ENCODE measurements around the gene TMEM91. TPM values are rescaled to one million over a fixed set of nuclear protein-coding genes. Genes with fewer than 3 reads are reported as not detected.
A peak's percentile ranks its signal among the peaks of the same experiment; 100 is the strongest.
"Not testable (repeated sequence)": the region's sequence is repeated elsewhere in the genome, so short reads cannot be mapped to it uniquely, and the experiment has no call there.

TMEM91 gene
- total RNA-seq, 2 donors from 2014 or later: 6.9 to 35.0 TPM

GRCh38 chr19:41399091-41399490 lies 22.8 kb downstream of the TMEM91 start:
- Mint-ChIP-seq H3K27ac (peak overlapping the region; percentile 100), H3K27me3 (no peaks in the 10 kb centered on the region), H3K36me3 (ENCODE audit: low read depth) (no peaks in the 10 kb centered on the region), H3K4me1 (peaks cover 44% of the 10 kb centered on the region), H3K4me3 (peak overlapping the region; percentile 97)
- DNase-seq (no peak), ATAC-seq (no peak)
- no peaks in the 10 kb centered on the region for H3K9me3 ChIP-seq (ENCODE audit: control insufficient read depth, low read length, poor library complexity, severe bottlenecking)

DNA sequence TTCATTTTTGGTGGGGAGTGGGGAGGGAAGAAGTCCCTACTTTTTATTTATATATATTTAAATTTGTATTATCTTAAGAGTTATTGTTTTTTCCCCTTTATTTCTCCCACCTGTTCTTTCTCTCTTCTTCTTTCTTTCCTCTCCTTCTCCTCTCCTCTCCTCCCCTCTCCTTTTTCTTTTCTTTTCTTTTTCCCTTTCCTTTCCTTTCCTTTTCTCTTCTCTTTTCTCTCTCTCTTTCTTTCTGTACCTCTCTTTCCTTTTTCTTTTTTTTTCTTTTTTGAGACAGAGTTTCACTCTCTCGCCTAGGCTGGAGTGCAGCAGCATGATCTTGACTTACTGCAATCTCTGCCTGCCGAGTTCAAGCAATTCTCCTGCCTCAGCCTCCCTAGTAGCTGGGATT lies 23.2 kb downstream of the TMEM91 start:
- no peaks in the 10 kb centered on the region for H3K36me3 Mint-ChIP-seq (ENCODE audit: low read depth)
- H3K4me1 Mint-ChIP-seq: peaks cover 44% of the 10 kb centered on the region
- peak overlapping the region; percentile 81 for H3K4me3 Mint-ChIP-seq
- ATAC-seq (no peak), DNase-seq (no peak)
- H3K27me3 Mint-ChIP-seq: no peaks in the 10 kb centered on the region
- no peaks in the 10 kb centered on the region for H3K9me3 ChIP-seq (ENCODE audit: control insufficient read depth, low read length, poor library complexity, severe bottlenecking)
- H3K27ac Mint-ChIP-seq: peak overlapping the region; percentile 100

DNA sequence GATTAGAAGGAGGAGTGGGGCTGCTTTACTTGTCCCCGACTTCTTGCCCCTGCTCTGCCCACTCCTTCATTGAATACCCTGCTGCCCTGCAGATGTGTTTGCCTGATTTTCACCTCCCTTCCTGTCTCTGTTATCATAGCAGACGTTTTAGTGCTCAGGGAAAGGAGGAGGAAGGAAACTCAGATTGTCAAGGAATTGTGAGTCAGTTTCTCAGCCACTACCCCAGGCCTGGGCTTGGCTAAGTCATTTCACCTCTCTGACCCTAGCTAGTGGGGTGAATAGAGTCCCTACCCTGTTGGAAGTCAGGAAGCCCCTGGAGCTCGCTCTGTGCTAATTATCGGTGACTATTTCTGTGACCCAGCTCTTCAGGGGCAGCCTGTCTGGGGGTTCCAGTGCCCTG lies 25.1 kb downstream of the TMEM91 start:
- no peak for ATAC-seq
- no peaks in the 10 kb centered on the region for H3K9me3 ChIP-seq (ENCODE audit: control insufficient read depth, low read length, poor library complexity, severe bottlenecking)
- no peaks in the 10 kb centered on the region for H3K36me3 Mint-ChIP-seq (ENCODE audit: low read depth)
- DNase-seq: no peak
- H3K4me1 Mint-ChIP-seq: peaks cover 33% of the 10 kb centered on the region
- peak overlapping the region; percentile 59 for H3K27ac Mint-ChIP-seq
- H3K27me3 Mint-ChIP-seq: no peaks in the 10 kb centered on the region
- H3K4me3 Mint-ChIP-seq: no peak overlapping the region

DNA sequence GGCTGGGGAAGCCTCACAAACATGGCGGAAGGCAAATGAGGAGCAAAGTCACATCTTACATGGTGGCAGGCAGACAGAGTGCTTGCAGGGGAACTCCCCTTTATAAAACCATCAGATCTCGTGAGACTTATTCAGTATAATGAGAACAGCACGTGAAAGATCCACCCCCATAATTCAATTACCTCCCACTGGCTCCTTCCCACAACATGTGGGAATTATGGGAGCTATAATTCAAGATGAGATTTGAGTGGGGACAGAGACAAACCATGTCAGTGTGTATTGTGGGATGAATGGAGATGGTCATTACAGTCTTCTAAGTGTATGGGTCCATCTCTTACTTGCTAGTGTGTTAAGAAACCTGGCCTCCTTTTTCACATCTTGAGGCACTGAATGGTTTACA lies 25.7 kb downstream of the TMEM91 start:
- Mint-ChIP-seq H3K4me3 (no peak overlapping the region), H3K4me1 (peaks cover 33% of the 10 kb centered on the region), H3K27me3 (no peaks in the 10 kb centered on the region), H3K36me3 (ENCODE audit: low read depth) (peaks cover 1% of the 10 kb centered on the region), H3K27ac (peak overlapping the region; percentile 59)
- no peaks in the 10 kb centered on the region for H3K9me3 ChIP-seq (ENCODE audit: control insufficient read depth, low read length, poor library complexity, severe bottlenecking)
- ATAC-seq: no peak
- DNase-seq: no peak

DNA sequence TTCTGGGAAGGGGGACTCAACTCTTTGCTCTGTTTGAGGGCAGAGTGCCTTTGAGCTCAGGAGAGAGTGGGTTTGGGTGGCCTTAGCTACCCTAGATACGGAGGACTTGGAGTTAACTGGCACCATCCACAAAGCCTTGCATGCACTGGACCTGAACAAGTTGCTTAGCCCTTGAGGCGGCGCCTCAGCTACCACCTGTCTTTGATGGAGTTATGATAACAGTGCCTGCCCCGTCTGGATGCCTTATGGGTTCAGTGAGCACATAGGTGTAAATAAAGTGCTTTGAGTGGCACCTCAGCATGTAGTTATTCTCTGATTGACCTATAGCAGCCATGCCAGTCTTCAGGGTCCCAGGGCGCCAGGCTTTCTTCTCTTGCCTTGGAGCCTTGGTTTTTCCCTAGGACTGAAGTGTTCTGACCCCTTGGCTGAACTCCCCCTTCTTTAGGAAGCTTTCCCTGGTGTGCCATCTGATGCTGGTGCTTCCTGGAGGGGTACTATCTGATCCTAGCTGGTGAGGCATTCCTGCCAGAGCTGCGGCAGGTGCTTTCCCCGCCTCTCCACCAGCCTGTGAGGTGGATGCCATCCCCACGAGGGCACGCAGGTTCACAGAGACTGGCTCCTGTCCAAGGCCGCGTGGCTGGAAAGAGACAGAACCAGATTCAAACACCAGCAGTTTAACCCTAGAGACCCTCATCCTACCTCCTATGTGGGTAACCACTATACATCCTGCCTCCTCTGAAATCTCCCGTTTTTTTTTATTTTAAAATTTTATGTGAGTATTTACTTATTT lies 27.0 kb downstream of the TMEM91 start:
- DNase-seq: no peak
- H3K9me3 ChIP-seq (ENCODE audit: control insufficient read depth, low read length, poor library complexity, severe bottlenecking): no peaks in the 10 kb centered on the region
- ATAC-seq: no peak
- Mint-ChIP-seq H3K27me3 (no peaks in the 10 kb centered on the region), H3K36me3 (ENCODE audit: low read depth) (peaks cover 2% of the 10 kb centered on the region), H3K27ac (peak overlapping the region; percentile 34), H3K4me1 (peaks cover 24% of the 10 kb centered on the region), H3K4me3 (no peak overlapping the region)

DNA sequence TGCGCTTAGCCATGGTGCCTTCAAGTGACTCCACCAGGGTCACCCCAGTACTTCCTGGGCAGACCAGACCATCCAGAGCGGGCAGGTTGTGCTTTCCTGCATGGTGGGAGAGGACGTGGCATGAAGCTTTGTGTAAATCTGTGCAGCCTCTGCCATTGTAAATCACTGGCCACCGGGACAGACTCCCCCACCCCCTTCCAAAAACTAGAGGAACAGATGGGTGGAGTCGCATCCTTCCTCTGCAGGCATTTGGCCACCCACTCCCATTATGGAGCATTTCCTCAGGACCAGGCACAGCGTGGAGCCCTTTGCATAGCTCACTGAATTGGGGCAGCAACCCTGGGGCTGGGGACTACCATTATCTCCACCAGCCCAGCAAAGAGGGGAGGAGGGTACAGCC lies 29.4 kb downstream of the TMEM91 start:
- Mint-ChIP-seq H3K36me3 (ENCODE audit: low read depth) (peaks cover 2% of the 10 kb centered on the region), H3K4me3 (no peak overlapping the region), H3K27ac (no peak overlapping the region), H3K4me1 (peaks cover 22% of the 10 kb centered on the region), H3K27me3 (no peaks in the 10 kb centered on the region)
- DNase-seq (no peak), ATAC-seq (no peak)
- no peaks in the 10 kb centered on the region for H3K9me3 ChIP-seq (ENCODE audit: control insufficient read depth, low read length, poor library complexity, severe bottlenecking)

DNA sequence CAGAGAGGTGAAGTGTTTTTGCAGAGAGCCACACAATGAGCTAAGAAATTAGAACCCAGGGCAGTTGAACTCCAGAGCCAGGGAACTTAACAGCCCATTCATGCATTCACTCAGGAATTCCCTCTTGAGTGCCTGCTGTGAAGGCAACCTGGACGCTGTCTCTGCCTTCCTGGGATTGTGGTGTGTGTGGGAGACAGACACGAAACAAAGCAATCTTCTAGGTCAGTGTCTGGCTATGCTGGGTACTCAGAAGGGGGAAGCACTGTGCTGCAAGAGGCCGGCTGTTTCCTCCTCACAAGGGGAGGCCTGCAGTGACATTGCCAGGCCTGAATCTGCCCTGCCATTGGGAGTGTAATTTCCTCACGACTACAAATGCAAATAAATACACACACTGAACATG lies 30.9 kb downstream of the TMEM91 start:
- peaks cover 2% of the 10 kb centered on the region for H3K36me3 Mint-ChIP-seq (ENCODE audit: low read depth)
- H3K27me3 Mint-ChIP-seq: no peaks in the 10 kb centered on the region
- H3K27ac Mint-ChIP-seq: no peak overlapping the region
- no peak overlapping the region for H3K4me3 Mint-ChIP-seq
- DNase-seq: no peak
- no peaks in the 10 kb centered on the region for H3K9me3 ChIP-seq (ENCODE audit: control insufficient read depth, low read length, poor library complexity, severe bottlenecking)
- ATAC-seq: no peak
- H3K4me1 Mint-ChIP-seq: peaks cover 17% of the 10 kb centered on the region

DNA sequence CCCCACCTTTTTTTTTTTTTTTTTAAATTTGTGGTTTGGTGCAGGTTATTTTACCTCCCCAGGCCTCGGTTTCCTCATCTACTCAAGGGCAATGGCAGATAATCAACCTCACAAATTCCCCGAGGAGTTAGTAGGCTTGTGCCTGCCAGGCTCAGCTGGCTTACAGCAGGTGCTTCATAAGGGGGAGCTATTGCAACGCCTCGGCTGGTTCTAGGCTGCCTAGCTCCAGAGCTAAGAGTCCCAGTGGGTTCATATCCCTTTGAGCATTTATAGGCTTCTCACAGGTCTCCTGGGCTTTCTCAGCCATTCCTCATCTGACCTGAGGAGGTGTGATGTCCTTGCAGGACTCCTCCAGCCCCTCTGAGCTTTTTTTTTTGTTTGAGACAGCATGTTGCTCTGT lies 31.9 kb downstream of the TMEM91 start:
- Mint-ChIP-seq H3K4me3 (no peak overlapping the region), H3K4me1 (peaks cover 17% of the 10 kb centered on the region), H3K27me3 (no peaks in the 10 kb centered on the region), H3K36me3 (ENCODE audit: low read depth) (peaks cover 2% of the 10 kb centered on the region), H3K27ac (no peak overlapping the region)
- H3K9me3 ChIP-seq (ENCODE audit: control insufficient read depth, low read length, poor library complexity, severe bottlenecking): no peaks in the 10 kb centered on the region
- no peak for ATAC-seq
- DNase-seq: no peak

GRCh38 chr19:41408846-41409245 lies 32.5 kb downstream of the TMEM91 start:
- DNase-seq; H3K9me3 ChIP-seq (ENCODE audit: control insufficient read depth, low read length, poor library complexity, severe bottlenecking); H3K36me3 Mint-ChIP-seq (ENCODE audit: low read depth); H3K27me3 Mint-ChIP-seq; ATAC-seq: not testable (repeated sequence)
- Mint-ChIP-seq H3K27ac (peak overlapping the region; percentile 53), H3K4me3 (peak overlapping the region; percentile 19), H3K4me1 (peaks cover 14% of the 10 kb centered on the region)

GRCh38 chr19:41409288-41409687 lies 33.0 kb downstream of the TMEM91 start:
- Mint-ChIP-seq H3K27ac (peak overlapping the region; percentile 53), H3K36me3 (ENCODE audit: low read depth) (peaks cover 3% of the 10 kb centered on the region), H3K4me1 (peaks cover 13% of the 10 kb centered on the region), H3K4me3 (no peak overlapping the region), H3K27me3 (no peaks in the 10 kb centered on the region)
- DNase-seq: no peak
- no peaks in the 10 kb centered on the region for H3K9me3 ChIP-seq (ENCODE audit: control insufficient read depth, low read length, poor library complexity, severe bottlenecking)
- ATAC-seq: no peak

DNA sequence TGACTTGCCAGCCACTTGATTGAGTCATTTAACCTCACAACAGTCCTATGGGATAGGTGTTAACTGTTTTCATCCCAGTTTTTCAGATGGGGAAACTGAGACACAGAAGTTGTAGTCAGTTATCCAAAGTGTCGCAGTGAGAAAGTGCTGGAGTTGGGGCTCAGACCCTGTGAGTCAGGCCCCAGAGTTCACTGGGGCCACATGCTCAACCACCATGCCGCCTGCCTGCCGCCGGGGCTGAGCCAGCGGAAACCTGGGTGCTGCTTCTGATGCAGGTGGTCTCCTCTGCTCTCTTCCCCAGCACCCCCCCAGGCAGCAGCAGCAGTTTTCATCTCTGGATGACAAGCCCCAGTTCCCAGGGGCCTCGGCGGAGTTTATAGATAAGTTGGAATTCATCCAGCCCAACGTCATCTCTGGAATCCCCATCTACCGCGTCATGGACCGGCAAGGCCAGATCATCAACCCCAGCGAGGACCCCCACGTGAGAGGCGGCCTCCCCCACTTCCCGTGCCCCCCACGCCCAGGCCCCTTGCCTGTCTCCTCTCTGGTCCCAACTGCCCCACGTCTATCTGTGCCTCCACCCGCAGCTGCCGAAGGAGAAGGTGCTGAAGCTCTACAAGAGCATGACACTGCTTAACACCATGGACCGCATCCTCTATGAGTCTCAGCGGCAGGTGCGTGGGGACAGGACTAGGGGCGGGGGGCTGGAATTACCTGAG lies 34.2 kb downstream of the TMEM91 start:
- no peak overlapping the region for H3K4me3 Mint-ChIP-seq
- H3K27ac Mint-ChIP-seq: no peak overlapping the region
- peaks cover 3% of the 10 kb centered on the region for H3K36me3 Mint-ChIP-seq (ENCODE audit: low read depth)
- no peak for DNase-seq
- no peaks in the 10 kb centered on the region for H3K27me3 Mint-ChIP-seq
- H3K4me1 Mint-ChIP-seq: peaks cover 13% of the 10 kb centered on the region
- no peak for ATAC-seq
- H3K9me3 ChIP-seq (ENCODE audit: control insufficient read depth, low read length, poor library complexity, severe bottlenecking): no peaks in the 10 kb centered on the region

- H3K9me3 ChIP-seq (ENCODE audit: control insufficient read depth, low read length, poor library complexity, severe bottlenecking): no peaks in the 10 kb centered on the region
- ATAC-seq (no peak), DNase-seq (no peak)
- Mint-ChIP-seq H3K27ac (no peak overlapping the region), H3K4me3 (no peak overlapping the region), H3K36me3 (ENCODE audit: low read depth) (peaks cover 3% of the 10 kb centered on the region), H3K27me3 (no peaks in the 10 kb centered on the region), H3K4me1 (peaks cover 13% of the 10 kb centered on the region)
Observed at GRCh38 chr19:41411100-41411967, 35.0 kb downstream of the TMEM91 start.

DNA sequence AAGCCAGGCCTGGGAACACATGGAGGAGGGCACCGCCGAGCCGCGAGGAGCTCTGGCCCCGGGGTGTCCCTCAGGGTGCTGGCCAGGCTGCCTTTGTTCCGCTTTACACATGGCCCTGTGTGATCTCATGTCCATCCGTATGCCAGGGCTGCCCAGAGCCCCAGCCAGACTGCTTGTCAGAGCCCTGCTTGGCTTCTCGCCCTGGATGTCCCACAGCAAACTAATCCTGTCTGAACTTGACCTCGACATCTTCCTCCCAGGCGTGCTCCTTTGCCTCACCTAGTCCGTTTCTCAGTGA lies 35.6 kb downstream of the TMEM91 start:
- Mint-ChIP-seq H3K4me3 (no peak overlapping the region), H3K4me1 (peaks cover 13% of the 10 kb centered on the region), H3K27ac (no peak overlapping the region), H3K27me3 (no peaks in the 10 kb centered on the region), H3K36me3 (ENCODE audit: low read depth) (peaks cover 3% of the 10 kb centered on the region)
- ATAC-seq (no peak), DNase-seq (no peak)
- H3K9me3 ChIP-seq (ENCODE audit: control insufficient read depth, low read length, poor library complexity, severe bottlenecking): no peaks in the 10 kb centered on the region

Measured in T-helper 17 cell (primary cell).